DMS153 treated with DMSO at 0.1 percent for 48 hours (cell line): ENCODE results near the gene GPR179.
A peak's percentile ranks its signal among the peaks of the same experiment; 100 is the strongest.

Experiments
- DNase-seq: peaks from one replicate; lab custom pipeline; 2025; ENCODE audit not compliant: unreplicated experiment; lab: John Stamatoyannopoulos, UW

Gene GPR179, protein sequence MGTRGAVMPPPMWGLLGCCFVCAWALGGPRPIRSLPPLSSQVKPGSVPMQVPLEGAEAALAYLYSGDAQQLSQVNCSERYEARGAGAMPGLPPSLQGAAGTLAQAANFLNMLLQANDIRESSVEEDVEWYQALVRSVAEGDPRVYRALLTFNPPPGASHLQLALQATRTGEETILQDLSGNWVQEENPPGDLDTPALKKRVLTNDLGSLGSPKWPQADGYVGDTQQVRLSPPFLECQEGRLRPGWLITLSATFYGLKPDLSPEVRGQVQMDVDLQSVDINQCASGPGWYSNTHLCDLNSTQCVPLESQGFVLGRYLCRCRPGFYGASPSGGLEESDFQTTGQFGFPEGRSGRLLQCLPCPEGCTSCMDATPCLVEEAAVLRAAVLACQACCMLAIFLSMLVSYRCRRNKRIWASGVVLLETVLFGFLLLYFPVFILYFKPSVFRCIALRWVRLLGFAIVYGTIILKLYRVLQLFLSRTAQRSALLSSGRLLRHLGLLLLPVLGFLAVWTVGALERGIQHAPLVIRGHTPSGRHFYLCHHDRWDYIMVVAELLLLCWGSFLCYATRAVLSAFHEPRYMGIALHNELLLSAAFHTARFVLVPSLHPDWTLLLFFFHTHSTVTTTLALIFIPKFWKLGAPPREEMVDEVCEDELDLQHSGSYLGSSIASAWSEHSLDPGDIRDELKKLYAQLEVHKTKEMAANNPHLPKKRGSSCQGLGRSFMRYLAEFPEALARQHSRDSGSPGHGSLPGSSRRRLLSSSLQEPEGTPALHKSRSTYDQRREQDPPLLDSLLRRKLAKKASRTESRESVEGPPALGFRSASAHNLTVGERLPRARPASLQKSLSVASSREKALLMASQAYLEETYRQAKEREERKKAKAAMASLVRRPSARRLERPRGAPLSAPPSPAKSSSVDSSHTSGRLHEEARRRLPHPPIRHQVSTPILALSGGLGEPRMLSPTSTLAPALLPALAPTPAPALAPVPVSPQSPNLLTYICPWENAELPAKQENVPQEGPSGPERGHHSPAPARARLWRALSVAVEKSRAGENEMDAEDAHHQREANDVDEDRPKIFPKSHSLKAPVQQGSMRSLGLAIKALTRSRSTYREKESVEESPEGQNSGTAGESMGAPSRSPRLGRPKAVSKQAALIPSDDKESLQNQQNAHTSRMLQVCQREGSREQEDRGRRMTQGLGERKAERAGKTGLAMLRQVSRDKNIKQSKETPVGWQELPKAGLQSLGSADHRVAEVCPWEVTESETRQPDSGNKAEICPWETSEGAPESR (N-terminal part only)

DNA sequence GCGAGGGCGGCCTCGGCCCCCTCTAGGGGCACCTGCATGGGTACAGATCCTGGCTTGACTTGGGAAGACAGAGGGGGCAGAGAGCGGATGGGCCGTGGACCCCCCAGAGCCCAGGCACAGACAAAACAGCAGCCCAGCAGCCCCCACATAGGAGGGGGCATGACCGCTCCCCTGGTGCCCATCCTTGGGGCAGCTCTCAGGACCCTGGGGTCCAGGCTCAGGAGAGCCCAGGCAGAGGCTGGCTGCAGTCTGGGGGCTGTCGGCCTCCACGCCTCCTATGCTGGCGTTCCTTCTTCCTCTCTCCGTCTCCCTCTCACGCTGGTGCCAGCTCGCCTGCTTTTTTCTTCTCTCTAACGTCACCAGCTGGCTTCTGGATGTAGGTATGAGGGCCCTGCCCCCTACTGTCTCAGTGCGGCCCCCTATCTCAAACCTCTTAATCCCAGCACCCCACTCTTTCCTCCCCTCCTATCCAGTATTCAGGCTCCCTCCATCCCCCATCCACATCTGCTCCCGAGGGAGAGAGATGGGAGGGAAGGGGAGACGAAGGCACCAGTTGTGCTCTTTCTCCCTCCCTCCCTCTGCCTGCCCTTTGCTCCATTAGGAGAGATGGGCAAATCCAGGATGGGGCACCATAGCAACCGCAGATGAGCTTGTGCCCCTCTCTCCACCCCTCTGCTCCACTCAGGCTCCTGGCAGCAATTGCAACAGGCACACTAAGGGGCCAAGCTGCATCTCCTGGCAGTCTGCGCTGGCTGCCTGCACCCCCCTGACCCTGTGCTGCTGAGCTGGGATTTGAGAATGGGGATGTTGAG lies at the start of gene GPR179:
Gene GPR179, minus strand, starts transcription at position 349 of the 812 bp plus-strand sequence. Its CDS starts 167 bp downstream, at position 182.
- no peak for DNase-seq

DNA sequence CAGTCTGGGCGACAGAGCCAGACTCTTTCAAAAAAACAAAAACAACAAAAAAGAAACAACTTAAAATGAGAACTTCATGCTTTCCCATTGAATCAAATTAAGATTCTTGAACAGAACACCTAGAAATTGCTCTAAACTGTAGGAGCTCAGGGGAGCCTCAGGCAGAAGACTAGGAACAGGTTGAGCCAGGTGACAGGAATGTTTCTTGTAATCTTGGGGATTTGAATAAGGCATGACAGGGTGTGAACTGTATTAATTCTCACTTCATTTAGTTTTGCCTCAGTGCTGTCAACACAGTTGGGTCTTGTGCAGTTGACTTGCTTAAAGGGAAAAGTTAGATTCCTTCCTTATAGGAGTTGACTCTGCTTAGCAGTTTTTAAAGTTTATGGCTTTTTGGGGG lies 35.7 kb upstream of the GPR179 start:
- DNase-seq = no peak

DNA sequence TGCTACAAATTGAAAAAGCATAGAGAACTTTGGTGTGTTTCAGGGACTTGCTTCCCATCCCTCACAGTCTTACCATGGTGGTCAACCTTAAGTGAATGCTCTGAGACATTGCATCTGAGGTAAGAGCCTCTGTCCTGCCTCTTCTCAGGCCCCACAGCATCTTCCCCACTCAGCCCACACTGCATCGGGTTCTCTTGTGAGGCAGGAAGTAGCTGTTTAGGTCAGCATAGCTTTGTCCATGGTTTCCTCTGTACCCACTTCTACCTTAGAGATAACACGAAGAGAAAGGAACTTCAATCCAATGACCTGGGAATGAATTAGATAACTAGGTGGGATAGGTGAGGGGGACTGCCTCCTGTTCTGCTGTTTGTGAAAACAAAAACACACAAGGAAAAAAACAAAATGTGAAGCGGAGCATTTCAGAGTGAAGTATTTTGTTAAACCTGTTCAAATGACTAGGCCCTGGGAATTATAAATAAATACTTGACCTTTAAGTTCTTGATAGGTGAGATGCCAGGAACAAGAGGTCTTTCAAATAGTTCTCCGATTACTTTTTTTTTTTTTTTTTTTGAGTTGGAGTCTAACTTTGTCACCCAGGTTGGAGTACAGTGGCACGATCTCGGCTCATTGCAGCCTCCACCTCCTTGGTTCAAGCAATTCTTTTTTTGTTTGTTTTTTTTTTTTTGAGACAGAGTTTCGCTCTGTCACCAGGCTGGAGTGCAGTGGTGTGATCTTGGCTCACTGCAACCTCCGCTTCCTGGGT lies 25.5 kb upstream of the GPR179 start:
- no peak for DNase-seq

DNA sequence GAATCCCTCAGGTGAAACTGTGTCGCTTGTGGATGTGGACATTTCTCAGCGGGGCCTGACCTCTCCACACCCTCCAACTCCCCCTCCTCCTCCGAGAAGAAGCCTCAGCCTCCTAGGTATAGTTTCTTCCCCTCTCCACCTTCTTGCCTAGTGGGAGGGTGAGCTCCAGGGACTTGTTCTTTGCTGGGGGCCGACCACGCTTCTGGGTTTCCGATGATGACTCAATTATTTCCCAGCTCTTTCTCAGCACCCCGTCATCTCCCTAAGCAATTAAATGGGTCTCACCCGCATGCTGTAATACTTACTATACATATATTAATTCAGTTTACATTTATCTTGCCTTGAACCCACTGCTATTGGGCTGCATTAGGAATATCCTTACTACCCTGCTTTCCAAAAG lies 21.0 kb upstream of the GPR179 start:
- no peak for DNase-seq

DNA sequence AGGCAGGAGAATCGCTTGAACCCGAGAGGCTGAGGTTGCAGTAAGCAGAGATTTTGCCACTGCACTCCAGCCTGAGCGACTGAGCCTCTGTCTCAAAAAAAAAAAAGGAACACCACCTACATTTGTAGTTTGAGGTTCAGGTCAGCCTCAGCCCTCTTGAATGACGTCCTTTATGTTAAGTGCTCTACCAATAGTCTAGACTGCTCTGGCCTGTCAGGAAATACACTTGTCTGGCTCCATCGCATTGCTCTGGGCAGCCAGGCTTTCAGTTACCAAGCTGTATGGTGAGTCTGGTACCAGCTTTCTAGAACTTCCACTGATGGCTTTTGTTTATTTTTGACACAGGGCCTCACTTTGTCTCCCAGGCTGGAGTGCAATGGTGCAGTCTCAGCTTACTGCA lies 19.3 kb upstream of the GPR179 start:
- no peak for DNase-seq

DNA sequence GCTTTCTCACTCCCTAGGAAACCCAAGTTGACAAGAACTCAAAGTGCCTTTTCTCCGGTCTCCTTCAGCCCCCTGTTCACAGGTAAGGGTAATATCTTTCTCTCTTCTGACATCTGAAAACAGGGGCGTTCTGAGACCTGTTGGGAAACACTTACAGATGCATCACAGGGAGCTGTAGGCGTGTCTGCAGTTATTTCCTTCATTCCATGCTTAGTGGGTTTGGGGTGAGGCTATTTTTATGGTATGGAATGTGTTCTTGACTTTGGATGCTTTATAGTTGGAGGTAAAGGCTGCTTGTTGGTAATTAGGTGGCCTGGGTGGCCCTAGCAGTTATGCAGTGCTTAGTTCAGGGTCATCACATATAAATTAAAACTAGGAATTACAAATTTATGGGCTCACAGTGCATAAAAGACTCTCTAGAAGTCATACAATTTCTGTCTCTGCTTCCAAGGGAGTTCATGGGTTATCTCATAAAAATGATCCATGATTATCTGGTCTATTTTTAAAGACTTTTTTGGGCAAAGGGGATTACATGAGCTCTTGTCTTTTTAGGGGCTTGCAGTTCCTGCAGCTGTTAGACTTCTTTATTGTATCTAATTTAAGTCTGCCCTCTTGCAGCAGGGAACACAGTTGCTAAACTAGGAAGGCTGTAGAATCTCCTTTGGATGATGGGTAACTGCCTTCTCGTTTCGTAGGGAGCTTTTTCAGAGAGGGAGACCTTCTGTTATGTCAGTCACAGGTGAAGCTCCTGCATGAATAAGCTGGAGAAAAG lies 18.1 kb upstream of the GPR179 start:
- DNase-seq = no peak

DNA sequence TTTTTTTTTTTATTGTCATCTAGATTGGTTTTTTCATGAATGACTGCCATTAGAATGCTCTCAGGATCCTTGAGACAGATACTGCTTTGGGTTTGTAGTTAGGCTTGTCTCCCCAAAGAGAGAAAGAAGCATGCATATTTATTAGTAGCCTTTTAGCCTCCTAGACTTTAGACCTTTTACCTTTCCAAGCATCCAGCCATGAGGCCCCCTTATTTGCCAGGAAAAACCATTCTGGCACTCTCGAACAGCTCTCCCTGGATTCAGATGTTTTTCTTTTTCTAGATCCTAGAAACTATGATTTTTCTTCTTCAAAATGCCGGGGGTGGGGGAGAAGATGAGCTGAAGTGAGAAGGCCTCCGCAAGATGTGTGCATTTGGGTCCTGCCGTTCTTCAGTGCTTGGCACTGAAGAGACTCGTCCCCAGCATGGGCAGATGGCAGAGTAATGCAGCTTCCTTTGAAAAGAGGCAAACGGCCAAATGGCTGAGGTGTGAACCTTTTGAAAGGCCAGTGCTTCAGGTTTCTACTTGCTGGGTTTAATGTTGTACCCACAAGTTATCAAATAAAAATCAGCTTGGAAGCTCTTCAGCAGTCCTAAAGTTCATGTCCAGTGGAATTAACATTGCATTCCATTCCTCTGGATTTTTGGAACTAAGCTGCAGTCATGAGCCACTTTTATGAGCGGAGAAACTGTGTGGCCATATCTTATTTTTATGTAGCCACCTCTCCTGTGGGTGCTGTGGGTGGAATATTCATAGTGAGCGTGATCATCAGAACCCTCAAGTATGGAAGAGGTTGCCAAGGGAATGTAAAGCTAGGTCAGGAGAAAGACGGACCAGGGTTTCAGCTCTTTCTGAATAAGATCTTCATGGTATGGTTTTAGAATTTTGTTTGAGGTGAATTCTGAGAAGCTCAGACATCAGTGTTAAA lies 15.1 kb upstream of the GPR179 start:
- no peak for DNase-seq

DNA sequence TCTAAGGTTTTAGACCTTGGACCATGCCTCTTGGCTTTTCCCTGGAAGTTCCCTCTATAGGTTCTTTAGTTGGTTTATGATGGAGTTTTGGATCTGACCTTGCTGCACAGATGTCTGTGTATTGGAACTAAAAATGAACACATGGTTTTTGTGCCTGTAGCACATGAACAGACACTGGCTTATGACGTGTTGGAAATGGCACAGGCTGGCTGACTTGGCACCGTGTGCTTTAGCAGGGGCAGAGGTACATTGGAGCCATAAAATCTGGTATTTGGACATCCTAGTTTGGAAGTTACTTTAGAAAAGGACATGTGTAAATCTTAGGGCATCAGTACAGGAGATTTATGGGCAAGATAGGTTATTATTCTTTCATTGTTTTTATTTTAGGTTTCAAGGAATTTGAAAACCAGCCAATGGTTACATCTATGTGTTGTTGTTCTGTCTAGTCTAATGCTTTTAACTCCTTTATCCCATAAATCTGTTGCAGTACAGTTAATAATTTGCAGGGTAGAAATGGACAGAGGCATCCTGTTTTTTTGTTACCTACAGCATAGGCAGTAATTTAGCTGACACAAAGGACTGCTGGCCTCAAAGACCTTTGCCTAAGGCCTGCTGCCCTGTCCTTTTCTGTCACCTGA lies 13.8 kb upstream of the GPR179 start:
- DNase-seq = no peak

DNA sequence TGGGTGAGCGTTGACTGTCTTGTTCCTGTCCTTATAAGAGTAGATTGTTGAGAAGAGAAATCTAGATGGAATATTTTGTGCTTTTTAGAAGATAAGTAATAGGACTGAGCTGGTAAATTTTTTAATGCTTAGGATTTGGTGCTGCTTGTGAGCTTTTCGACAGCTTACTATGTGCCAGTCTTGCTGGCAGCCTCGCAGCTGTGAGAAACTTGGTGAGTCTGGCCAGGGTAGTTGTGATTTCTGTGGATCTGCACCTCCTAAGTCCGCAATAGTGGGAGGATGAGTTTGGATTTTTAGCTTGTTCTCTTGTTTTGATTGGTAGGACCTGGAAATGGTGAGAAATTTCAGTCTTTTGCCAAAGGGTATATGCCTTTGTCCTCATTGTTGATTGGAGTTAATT lies 11.5 kb upstream of the GPR179 start:
- no peak for DNase-seq

DNA sequence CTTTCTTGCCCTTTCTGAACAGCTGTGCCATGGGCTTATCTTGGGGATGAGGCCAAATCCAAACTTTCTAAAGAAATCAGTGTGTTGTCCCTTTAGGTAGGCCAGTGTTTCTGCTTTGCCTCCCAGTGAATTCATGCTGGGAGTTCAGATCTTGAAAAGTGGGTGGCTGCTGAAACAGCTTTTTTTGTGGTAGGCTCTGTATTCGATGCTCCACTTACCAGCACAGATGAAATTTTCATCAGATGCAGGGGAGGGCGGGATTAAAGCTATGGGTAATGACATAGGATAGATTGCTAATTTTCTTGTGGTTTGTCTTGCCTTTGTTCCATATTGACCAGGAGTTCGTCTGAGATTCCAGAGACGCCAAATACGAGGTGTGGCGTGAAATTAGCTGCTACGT lies 10.7 kb upstream of the GPR179 start:
- no peak for DNase-seq

DNA sequence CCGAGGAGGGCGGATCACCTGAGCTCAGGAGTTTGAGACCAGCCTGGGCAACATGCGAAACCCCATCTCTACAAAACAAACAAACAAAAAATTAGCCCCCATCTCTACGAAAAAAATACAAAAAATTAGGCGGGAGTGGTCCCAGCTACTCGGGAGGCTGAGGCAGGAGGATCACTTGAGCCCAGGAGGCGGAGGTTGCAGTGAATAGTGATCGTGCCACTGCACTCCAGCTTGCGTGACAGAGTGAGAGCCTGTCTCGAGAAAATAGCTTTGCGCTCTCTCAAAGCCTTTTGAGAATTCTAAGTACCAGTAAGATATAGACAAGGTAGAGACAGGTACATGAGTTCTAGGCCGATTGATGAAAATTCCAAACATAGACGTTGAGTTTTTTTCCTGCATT lies 9.9 kb upstream of the GPR179 start:
- no peak for DNase-seq

DNA sequence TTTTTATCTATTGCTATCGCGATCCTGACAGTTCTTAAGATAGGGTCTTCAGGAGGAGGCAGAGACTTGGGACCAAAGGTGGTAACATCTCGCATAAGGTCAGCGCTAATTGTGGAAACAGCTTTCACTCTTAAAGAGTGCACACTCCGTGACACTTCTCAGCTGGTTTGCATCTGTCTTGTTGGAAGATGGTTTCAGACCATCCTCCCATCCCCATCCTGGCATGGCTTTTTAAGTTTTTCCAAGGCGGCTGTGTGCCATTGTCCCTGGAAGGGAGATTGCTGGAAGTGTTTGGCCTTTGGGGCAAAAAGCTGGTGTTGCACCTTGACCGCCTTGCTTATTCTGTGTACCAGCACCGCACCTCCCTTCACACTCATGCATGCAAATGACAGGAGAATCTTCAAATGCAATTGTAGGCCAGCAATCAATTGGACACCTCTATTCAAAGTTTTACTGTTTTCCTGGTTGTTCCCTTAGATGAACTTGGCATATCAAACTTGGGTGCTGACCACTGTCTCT lies 9.4 kb upstream of the GPR179 start:
- DNase-seq = no peak

DNA sequence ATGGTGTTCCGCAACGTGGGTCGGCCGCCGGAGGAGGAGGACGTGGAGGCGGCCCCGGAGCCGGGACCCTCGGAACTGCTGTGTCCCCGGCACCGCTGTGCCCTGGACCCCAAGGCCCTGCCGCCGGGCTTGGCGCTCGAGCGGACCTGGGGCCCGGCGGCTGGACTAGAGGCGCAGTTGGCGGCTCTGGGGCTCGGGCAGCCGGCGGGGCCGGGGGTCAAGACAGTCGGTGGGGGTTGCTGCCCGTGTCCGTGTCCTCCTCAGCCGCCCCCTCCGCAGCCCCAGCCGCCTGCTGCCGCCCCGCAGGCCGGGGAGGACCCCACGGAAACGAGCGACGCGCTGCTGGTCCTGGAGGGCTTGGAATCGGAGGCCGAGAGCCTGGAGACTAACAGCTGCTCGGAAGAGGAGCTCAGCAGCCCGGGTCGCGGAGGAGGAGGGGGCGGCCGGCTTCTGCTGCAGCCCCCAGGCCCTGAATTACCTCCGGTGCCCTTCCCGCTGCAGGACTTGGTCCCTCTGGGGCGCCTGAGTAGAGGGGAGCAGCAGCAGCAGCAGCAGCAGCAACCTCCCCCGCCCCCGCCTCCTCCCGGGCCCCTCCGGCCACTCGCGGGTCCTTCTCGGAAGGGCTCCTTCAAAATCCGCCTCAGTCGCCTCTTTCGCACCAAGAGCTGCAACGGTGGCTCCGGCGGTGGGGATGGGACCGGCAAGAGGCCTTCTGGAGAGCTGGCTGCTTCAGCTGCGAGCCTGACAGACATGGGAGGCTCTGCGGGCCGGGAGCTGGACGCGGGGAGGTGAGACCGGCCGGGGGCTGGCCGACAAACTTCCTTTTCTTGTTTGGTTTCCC lies 8.7 kb upstream of the GPR179 start:
- peak; percentile 4 for DNase-seq

DNA sequence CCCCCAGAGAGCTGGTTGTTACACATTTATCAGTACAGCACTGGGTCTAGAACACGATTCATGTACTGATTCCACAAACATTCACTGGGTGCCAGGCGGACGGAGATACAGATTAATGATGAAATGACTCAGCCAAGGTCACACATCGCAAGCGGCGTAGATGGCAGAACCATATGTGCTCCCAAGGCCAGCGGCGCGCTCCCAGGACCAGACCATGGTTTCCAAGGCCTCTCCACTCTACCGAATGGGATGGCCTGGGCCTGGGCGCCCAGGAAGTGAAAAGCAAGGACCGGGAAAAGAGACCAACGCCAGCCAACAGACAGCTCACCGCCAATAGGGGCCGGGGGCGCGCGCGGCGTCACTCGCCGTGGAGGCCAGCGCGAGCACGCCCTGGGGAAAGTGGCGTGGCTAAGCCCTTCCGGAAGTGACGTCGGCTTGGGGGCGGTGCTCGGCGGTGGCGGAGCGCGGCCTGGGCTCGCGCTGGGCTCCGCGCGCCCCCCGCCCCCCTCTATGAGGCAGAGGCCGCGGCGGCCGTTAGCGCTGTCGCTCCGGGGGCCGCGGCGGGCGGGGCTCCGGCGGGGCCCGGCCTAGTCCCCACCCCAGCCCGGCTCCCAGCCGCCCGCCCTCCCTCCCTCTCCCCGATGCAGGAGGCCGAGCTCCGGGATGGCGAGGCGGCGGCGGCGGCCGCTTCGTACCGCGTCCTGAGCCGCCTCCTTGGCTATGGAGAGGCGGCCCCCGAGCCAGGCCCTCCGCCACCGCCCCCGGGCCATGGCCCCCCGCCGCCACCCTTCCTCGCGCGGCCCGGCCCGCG lies 7.9 kb upstream of the GPR179 start, which contains the start of gene SOCS7:
Gene SOCS7, plus strand, starts transcription at position 433 of the 811 bp plus-strand sequence. Its CDS starts 209 bp downstream, at position 642.
- DNase-seq = peak; percentile 88

DNA sequence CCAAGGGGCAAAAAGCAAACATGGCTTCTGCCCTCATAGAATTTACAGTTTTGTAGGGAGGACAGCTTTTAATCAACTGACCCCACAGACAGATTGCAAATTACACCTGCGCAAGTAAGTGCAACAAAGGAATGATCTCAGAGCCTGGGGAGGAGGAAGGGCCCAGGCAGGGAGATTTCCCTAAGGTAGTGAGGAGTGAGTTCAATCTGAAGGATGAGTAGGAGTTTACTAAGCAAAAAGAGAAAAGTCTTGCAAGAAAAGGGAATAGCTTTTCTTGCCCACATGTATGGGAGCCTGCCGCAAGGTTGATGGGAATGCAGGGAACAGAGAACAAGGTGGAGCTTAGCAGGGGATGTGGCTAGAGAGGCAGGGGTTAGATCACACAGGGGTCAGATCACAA lies 6.3 kb upstream of the GPR179 start:
- no peak for DNase-seq
